GM19099 (cell line): ENCODE data around the gene PRR12.

Source experiments
- POLR2A ChIP-seq: IDR thresholded peaks from 3 replicates; pipeline ENCODE4 v1.6.1; 2011; ENCODE audit warnings: low read depth; ENCODE audit not compliant: insufficient read length; ENCODE audit errors: extremely low read depth

PRR12 gene, protein sequence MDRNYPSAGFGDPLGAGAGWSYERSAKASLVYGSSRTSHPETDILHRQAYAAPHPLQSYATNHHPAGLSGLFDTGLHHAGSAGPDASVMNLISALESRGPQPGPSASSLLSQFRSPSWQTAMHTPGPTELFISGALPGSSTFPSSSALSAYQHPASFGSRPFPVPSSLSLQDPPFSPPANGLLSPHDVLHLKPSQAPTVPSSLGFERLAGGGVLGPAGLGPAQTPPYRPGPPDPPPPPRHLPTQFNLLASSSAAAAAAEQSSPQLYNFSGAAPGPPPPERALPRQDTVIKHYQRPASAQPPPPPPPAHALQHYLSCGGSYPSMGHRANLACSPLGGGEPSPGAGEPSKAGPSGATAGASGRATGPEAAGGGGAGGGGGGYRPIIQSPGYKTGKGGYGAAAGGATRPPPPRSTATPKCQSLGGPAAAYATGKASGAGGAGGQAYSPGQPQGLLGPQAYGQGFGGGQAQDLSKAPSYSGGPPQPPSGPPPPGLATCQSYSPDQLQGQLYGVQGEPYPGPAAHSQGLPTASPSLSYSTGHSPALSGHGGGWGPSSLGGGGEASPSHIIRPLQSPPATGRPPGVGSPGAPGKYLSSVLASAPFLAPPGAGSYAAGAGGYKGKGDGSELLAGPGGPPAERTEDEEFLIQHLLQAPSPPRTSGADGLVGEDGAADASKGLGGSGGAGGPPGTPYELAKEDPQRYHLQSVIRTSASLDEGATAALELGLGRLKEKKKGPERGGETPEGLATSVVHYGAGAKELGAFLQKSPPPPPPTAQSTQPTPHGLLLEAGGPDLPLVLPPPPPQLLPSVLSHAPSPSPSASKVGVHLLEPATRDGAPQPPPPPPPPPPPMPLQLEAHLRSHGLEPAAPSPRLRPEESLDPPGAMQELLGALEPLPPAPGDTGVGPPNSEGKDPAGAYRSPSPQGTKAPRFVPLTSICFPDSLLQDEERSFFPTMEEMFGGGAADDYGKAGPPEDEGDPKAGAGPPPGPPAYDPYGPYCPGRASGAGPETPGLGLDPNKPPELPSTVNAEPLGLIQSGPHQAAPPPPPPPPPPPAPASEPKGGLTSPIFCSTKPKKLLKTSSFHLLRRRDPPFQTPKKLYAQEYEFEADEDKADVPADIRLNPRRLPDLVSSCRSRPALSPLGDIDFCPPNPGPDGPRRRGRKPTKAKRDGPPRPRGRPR (N-terminal part only)

GRCh38 chr19:49590971-49591730 is at the start of gene PRR12:
Gene PRR12 (plus strand): TSS chr19:49591182. CDS start chr19:49591655, 473 bp downstream.
- peak; percentile 65 for TF ChIP-seq POLR2A

GRCh38 chr19:49541914-49542313 is 49.1 kb upstream of the PRR12 start:
- TF ChIP-seq POLR2A, result no peak

- no peak for TF ChIP-seq POLR2A
Observed at GRCh38 chr19:49542446-49542845, 48.5 kb upstream of the PRR12 start.

DNA sequence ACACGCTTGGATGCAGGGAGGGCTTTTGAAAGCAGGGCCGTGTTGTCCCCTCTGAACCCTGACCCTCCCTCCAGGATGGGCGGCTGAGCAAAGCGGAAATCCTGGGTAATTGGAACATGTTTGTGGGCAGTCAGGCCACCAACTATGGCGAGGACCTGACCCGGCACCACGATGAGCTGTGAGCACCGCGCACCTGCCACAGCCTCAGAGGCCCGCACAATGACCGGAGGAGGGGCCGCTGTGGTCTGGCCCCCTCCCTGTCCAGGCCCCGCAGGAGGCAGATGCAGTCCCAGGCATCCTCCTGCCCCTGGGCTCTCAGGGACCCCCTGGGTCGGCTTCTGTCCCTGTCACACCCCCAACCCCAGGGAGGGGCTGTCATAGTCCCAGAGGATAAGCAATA is 48.0 kb upstream of the PRR12 start:
- TF ChIP-seq POLR2A, result no peak

GRCh38 chr19:49544154-49544553 is 46.8 kb upstream of the PRR12 start:
- TF ChIP-seq POLR2A, result no peak

DNA sequence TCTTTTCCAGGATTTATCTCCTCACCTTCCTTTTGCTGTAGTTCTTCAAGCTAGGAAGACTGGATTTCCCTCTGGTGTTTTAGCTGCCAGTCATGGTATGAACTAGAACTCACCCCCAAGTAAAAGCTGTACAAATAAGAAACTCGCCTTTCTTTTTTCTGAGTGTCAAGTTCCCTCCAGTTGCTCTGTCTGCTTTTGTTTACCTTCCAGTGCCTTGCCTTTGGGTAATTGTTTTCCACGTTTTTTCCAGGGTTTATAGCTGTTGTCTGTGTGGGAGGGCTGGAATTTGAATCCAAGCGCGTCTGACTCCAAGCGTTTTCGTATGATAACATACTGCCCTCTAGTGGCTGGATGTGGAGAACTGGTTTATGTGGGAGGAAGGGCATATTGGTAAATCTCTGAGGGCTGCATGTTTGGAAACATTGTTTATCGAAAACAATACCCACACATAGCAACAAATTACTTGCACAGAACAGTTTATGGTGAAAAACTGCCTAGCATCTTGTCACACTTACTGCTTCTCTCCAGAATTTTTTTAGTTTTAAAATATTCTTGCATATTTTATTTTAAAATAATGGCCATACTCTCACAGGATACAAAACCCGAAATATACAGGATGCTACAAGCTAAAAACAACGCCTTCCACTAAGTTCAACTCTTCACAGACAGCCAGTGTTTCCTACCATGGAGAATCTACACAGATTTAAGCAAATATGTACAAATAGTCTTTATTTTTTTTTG is 44.0 kb upstream of the PRR12 start:
- TF ChIP-seq POLR2A, result no peak

- TF ChIP-seq POLR2A, result no peak
Observed at GRCh38 chr19:49549045-49549444, 41.9 kb upstream of the PRR12 start.

DNA sequence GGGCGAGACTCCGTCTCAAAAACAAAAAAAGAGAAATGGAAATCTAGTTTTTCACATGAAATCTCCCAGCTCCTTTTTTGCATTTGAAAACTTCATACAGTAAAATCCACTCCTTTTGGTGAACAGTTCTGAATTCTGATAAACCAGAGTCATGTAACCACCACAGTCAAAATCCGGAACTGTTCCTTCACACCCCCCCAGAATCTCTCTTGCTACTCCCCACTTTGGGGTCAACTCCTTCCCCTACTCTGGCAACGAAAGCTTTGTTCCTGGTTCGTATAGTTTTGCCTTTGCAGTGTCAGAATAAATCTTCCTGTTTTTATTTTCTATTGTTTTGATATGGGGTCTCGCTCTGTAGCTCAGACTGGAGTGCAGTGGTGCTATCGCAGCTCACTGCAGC is 39.5 kb upstream of the PRR12 start:
- no peak for TF ChIP-seq POLR2A

DNA sequence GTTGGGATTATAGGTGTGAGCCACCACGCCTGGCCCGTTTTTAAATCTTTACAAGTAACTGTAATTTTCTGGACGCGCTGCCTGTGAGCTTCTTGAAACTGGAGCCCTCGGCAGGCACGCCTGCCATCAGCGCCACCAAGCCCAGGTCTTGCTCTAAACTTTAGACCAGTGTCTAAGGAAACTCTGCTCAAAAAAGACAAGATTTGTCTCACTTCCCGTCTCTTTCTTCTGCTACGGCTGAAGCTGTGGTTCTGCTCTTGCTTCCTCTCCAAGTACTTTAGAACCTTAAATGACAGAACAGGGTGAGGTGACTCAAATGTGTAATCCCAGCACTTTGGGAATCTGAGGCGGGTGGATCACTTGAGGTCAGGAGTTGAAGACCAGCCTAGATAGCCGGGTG is 38.2 kb upstream of the PRR12 start:
- no peak for TF ChIP-seq POLR2A

DNA sequence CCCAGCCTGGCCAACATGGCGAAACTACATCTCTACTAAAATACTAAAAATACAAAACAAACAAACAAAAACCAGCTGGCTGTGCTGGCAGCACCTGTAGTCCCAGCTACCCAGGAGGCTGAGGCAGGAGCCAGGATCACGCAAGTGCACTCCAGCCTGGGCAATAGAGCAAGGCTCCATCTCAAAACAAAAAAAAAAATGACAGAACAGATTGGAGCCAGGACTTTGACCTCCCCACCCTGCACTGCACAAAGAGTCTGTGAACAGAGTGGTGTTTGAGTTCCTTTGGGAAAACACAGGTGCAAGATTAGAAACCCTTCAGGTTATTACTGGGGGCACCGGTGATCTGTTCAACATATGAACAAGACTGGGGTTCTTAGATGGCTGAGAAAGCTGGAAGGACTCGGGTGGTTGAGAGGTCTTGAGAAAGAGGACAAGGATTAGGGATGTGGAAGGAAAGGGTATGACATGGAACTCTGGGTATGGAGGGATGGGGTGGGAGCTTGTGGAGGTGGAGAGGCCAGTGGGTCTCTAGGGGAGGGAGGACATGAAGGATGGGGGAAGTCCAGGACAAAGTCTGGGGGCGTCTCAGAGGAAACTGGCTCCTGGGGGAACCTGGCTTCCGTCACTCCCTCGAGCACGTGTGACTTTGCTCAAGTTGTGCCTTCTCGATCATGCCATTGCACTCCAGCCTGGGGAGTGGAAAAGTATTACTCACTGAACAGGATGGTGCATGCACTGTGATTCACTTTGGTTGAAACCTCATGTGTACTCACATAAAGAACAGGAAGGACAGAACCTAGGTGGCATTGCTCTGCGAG is 37.3 kb upstream of the PRR12 start:
- no peak for TF ChIP-seq POLR2A

DNA sequence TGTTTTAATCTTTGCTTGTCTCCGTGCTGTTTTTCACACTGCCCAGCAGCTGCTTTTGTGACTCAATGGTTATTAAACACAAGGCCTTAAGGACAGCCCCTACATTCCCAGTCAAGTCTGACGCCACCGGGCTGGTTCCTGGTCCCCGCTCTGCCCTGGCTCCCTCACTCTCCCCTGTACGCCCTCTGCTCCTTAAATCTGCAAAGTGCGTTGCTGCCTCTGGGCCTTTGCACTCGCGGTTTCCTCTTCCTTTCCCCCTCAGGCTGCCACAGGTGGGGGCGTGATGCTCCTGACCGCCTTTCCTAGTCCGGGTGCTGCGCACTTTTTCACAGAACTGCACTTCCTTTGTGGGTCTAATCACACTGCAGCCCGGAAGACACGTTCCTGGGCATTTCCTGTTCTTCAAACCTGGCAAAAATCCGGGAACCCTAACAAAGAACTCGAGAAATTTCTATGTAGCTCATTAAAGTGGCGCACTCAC is 36.2 kb upstream of the PRR12 start:
- no peak for TF ChIP-seq POLR2A

- no peak for TF ChIP-seq POLR2A
Observed at GRCh38 chr19:49555600-49556411, 35.2 kb upstream of the PRR12 start.
